ENCODE results near the gene RNF125.
A peak's percentile ranks its signal among the peaks of the same experiment; 100 is the strongest.
"Not testable (repeated sequence)": the region's sequence is repeated elsewhere in the genome, so short reads cannot be mapped to it uniquely, and the experiment has no call there.

Gene RNF125

GRCh38 chr18:32018331-32019250 lies at the start of gene RNF125:
Gene RNF125 (plus strand): TSS chr18:32018825. CDS start chr18:32018864, 39 bp downstream.
- no peak for DNase-seq (ENCODE audit: low spot score)

- DNase-seq (ENCODE audit: low spot score), result no peak
Observed at GRCh38 chr18:31970617-31971016, 48.0 kb upstream of the RNF125 start.

- DNase-seq (ENCODE audit: low spot score), result no peak
Observed at GRCh38 chr18:31973929-31974546, 44.6 kb upstream of the RNF125 start.

GRCh38 chr18:31976242-31976641 lies 42.4 kb upstream of the RNF125 start:
- no peak for DNase-seq (ENCODE audit: low spot score)

GRCh38 chr18:31977270-31977872 lies 41.3 kb upstream of the RNF125 start:
- DNase-seq (ENCODE audit: low spot score), result peak; percentile 61

- no peak for DNase-seq (ENCODE audit: low spot score)
Observed at GRCh38 chr18:31978616-31979015, 40.0 kb upstream of the RNF125 start.

GRCh38 chr18:31979714-31980113 lies 38.9 kb upstream of the RNF125 start:
- no peak for DNase-seq (ENCODE audit: low spot score)

- DNase-seq (ENCODE audit: low spot score), result no peak
Observed at GRCh38 chr18:31980863-31981262, 37.8 kb upstream of the RNF125 start.

GRCh38 chr18:31983020-31983419 lies 35.6 kb upstream of the RNF125 start:
- DNase-seq (ENCODE audit: low spot score), result no peak

- no peak for DNase-seq (ENCODE audit: low spot score)
Observed at GRCh38 chr18:31983976-31984375, 34.6 kb upstream of the RNF125 start.

GRCh38 chr18:31990823-31991222 lies 27.8 kb upstream of the RNF125 start:
- no peak for DNase-seq (ENCODE audit: low spot score)

- no peak for DNase-seq (ENCODE audit: low spot score)
Observed at GRCh38 chr18:31996007-31996406, 22.6 kb upstream of the RNF125 start.

GRCh38 chr18:31998880-31999412 lies 19.7 kb upstream of the RNF125 start:
- no peak for DNase-seq (ENCODE audit: low spot score)

GRCh38 chr18:32001141-32001540 lies 17.5 kb upstream of the RNF125 start:
- DNase-seq (ENCODE audit: low spot score), result not testable (repeated sequence)

- not testable (repeated sequence) for DNase-seq (ENCODE audit: low spot score)
Observed at GRCh38 chr18:32003822-32004221, 14.8 kb upstream of the RNF125 start.

- no peak for DNase-seq (ENCODE audit: low spot score)
Observed at GRCh38 chr18:32010124-32010721, 8.4 kb upstream of the RNF125 start.

GRCh38 chr18:32011193-32011592 lies 7.4 kb upstream of the RNF125 start:
- no peak for DNase-seq (ENCODE audit: low spot score)

GRCh38 chr18:32019251-32019948 lies 775 bp downstream of the RNF125 start:
- no peak for DNase-seq (ENCODE audit: low spot score)

GRCh38 chr18:32019949-32020625 lies 1.5 kb downstream of the RNF125 start:
- not testable (repeated sequence) for DNase-seq (ENCODE audit: low spot score)

GRCh38 chr18:32021756-32022564 lies 3.3 kb downstream of the RNF125 start:
- no peak for DNase-seq (ENCODE audit: low spot score)
